Activated naive CD4-positive, alpha-beta T cell (primary cell): ENCODE data around the gene SETBP1.

Source experiments
- DNase-seq, 4 experiments: peaks; one replicate each; lab custom pipeline; 2025; lab: John Stamatoyannopoulos, UW

SETBP1 gene

DNA sequence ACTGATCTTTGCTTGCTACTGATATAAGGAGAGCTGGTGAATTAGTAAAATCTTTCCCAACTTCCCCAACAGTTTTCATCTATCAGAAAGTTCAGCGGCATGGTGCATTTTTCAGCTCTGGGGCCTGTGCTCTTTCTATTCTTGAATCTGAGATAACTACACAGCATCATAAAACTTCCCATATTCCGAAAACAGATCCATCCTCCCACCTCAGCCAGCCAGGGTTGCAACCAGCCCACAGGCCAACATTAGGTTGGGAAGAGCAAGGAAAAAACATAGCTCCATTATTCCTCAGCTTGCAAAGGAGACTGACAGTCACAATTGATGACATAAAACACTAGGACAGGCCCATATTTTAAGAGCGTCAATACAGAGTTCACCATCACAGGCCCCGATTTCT lies 297.2 kb downstream of the SETBP1 start:
- DNase-seq = no peak

DNA sequence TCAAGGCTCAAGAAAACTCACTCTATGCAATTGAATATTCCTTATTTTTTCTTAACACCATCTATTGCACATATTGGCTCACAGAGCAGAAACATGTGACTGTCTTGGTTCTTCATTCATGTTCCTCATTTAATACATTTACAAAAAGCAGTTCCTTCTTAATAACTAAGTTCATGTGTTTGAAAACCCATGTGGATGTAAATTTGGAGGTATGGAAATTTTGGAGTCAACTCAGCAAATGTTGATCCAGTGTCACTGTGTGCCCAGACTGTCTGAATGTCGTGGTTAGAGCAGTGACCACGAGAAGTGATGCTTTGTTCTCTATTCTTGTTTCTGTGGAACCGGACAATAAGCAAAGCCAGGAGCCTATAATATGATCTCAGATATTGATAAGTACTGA lies 299.1 kb downstream of the SETBP1 start:
- no peak for DNase-seq

DNA sequence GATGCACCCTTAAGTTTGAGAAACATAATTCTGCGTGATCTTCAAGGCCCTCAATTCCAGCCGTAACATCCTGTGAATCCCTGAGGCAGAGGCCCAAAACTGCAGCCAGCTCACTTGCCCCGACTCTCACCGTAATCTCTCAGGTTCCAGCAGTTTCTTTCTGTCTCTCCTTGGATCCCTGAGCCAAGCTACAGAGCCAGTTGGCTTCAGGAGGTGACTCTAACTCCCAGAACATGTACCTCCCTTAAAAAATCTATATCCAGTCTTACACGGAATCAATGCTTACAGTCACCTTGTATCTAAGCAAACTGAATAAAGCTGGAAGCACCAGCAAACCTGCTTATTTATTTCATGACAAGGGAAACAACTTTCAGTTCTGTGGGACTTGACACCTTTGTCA lies 300.4 kb downstream of the SETBP1 start:
- no peak for DNase-seq

DNA sequence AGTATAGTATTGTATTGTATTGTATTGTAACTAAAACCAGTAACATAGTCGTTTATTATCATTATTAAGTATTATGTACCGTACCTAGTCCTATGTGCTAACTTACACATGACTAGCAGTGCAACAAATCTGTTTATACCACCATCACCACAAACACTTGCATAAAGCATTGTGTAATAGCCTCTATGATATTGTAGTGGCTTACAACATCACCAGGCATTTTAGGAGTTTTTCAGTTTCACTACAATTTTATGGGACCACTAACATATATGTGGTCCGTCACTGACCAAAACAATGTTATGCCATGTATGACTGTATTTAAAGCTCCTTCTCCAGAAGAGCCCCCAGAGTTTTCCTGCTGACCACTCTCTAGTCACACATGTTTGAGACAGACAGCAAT lies 306.2 kb downstream of the SETBP1 start:
- DNase-seq = no peak

DNA sequence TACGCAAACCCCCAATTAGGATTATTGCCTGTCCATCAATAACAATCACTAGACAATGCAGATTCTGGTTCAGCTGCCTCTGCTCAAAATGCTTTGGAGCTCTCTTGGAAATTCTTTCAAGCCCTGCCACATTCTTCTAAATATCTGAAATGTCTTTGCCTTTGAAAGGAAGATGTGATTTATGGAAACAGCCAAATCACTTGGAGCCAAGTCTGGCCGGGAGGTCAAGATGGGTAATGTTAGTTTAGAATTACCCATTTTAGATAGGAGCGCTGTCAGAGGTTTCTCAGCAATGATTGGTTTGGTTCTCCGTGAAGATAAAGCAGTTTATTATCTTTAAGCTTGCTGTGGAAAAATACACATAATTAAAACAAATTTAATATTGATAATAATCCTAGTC lies 306.7 kb downstream of the SETBP1 start:
- DNase-seq = no peak

DNA sequence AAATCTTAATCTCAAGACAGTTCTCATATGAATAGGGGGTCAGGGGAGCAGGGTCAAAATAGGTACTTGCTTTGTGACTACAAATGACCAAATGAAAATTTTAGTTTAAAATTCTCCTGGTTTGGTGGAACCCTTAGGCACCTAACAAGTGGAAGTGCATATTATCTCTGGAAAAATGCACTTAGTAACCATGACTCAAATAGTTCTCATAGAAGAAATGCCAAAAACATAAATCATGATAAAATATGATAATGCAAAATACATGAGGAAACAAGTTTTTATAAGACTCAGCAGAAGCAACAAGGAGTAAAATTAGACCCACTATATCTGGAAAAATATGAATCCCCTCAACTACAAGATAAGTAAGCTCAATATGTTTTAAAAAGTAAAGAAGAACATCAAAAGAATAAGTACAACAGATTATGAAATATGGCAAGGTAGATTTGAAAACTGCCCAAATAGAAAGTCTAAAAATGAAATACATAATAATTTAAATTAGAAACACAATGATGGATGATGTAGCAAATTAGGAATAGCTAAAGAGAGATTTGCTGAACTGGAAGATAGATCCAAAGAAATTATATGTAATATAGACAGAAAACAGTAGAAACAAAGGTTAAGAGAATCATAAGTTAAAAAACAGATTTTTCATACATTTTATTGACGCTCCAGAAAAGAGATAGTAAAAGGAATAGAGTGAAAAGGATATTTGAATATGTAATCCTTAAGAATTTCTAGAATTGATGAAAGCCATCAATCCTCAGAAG lies 308.3 kb downstream of the SETBP1 start:
- no peak for DNase-seq

DNA sequence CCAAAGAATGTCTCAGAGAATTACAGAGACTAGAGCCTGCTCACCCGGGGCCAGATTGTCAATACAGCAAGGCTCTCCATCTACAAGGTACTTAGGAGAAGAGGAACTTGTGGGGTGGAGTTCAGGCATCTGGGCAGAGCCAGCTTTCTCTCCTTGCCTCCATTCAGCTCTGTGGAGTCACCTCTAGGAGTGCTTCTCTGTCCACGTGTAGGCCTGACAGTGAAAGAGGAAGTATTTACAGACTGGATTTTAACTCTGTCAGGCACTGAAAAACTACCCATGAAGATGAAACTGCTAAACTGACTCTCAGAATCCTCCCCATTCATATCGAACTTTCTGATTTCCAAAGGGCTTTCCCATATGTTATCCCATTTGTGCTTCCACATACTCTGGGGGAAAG lies 315.6 kb downstream of the SETBP1 start:
- no peak for DNase-seq

DNA sequence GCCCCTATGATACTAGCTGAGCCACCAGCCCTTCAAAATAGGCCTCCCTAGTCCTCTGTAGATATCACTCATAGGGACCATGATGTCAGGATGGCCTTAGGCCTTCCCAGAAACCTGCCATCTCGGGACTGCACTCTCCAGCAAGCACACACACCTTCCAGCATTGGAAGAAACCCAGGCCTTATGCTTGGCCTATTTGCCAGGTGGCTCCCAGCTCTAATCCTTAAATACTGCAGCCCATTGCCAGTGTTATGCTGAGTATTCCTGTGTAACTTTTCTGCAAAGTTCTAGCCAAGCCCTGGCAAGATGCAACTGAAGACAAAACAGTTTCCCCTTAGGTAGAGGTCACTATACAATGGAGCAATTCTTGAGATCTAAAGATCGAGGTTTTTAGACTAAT lies 316.5 kb downstream of the SETBP1 start:
- DNase-seq = no peak

DNA sequence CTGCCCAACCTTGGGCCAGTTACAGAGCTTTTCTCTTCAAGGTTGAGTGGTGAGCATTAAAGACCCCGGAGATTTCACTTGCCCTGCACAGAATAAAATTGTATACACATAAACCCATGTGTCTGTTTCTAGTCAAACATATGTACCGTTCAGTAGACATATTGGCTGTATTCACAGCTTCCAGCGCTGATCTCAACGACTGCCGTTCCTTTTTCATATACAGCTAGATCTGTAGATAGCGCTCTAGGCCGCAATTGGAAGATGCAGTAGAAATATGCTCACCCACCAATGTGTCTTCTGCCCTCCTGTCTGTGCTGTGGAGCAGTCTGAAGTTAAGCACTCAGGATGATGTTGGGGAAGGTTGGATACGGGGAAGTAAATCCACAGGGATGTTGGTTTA lies 317.7 kb downstream of the SETBP1 start:
- DNase-seq = no peak

DNA sequence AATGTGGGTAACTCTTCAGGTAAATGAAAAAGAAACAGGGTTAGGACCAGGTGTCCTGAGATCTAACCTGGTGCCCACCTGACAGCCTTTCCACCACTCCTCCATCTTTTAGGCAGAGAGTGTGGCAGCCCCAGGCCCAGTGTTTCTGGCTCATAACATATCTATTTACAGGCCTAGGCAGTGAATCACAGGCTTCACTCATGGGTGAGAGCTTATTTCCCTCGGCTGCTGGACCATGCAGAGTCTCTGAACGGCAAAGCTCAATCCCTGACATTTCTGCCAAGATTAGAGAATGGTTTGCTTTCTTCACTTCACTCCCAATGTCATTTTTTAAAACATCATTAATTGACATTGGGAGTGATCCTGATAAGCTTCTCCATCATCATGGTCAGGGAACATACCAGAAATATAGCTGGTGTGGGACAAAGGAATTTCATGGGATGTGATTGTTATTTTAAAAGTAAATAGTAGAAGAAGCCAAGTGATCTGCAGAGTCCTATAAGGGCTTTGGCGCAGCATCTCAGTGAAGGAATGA lies 323.9 kb downstream of the SETBP1 start:
- no peak for DNase-seq

DNA sequence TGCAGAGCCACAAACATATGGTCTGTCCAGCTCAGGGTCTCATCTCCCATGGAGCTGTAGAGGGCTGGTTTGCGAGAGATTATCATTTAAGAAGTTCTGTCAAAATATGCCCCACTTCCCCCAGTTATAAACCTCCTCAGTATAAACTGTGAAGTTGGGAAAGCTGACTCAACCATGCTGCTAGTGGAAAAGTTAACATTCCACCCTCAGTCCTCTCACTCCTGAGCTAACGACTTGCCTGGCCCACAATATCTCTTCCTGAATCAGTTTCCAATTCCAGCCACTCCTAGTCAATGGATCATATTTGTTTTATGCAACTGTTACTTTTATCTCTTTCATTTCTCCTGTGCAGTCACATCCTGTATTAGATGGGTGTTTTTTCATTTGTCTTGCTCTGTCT lies 326.2 kb downstream of the SETBP1 start:
- no peak for DNase-seq

DNA sequence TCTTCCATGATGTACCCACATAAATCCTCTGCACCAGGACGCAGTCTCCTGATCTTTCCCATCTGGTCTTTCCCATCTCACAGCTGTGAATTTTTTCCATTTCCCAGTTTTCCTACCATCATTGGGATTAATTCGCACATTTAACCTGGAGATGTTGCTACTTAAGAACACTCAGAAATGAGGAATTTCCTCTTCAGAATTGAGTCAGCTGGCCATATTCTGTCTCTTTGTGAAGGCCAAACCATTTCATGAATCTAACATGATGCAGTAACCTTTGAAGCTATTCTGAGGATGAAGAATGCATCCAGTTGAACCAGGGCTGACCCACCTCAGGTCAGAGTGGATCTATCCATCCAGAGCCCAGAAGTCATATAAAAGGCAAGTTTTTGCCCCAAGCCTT lies 326.8 kb downstream of the SETBP1 start:
- DNase-seq = no peak

DNA sequence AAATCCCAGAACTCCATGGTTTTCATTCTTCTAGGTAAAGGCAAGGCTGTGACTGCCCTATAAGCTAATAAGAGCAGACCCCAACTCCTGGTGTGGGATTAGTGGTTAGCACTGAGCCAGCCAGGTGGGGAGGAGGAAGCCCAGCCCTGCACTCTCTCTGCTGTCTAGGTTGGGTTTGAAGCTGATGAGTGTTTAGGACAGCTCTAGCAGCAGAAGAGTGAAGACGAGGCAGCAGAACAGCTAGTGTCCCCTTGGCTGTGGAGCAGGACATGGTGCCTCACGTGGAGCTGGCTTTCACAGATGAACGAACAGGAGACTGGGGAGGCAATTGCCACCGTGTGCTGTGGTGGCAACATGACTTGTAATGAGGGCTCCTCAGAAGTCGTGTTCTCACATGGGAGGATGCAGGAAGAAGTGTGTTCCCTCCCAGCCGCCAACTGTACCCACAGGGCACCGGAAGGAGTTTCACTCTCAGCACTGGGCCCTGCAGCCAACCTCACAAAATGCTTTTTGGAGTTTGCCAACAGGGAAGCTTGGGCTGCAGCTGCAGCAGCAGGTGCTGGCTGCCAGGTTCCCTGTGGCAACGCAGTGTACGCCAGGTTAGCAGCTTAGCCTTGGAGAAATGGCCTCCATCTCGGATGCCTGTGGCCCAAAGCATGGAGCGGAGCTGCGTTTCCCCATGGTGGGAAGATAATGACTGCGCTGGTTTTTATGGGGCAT lies 328.2 kb downstream of the SETBP1 start:
- no peak for DNase-seq

DNA sequence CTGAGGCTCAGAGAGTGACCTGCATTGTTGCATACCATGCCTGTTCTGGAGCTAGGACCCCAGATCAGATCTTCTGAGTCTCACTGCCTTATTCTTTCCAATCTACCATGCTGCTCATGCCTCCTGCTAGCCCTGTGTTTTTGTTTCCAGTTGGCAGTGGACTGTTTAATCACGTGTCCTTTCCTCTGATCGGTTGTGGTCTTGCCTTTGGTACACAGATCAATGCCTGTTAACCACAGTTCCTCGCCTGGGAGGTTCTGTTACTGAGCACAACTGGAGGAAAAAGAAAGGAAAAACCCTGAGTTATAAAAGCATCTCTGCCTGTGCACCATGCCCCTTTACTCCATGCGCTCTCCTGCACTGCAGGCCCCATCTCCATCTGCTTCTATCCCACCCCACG lies 329.1 kb downstream of the SETBP1 start:
- DNase-seq = no peak

DNA sequence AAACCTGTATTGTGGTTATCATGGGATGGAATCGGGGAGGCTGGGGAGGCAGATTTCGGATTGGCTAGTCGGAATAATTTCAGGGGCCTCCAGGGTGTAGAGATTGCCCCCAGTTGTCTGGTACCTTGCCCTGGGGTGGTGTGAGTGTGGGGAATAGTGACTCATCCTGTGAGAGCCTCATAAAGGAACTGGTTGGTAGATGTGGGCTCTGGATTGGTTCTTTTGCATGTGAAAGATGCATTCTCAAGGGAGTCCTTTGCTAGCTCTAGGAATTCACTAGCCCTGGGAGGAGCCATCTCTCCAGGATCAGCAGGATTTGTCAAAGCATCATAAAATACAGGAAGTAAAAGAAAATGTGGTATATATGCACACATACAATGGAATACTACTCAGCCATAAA lies 331.6 kb downstream of the SETBP1 start:
- no peak for DNase-seq

DNA sequence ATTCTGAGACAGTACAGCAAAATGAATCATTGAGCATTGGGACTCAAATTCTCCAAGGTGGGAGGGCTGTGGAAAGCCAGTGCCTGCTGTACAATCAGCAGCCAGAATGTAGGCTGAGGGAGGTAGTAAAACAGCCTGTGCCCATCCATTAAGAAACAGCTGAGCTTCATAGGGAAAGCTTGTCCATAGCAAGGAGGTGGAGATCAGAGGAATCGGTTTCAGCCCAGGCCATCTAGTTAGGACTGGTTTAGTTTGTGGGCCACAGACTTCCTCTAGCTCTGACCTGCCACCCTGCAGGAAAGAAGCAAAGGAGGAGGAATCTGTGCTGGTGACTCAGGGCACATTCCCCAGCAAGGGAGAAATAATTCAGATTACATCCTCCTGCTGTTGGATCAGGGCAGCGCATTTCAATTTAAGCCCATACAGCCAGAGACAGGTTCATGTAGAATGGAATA lies 333.4 kb downstream of the SETBP1 start:
- DNase-seq = no peak

DNA sequence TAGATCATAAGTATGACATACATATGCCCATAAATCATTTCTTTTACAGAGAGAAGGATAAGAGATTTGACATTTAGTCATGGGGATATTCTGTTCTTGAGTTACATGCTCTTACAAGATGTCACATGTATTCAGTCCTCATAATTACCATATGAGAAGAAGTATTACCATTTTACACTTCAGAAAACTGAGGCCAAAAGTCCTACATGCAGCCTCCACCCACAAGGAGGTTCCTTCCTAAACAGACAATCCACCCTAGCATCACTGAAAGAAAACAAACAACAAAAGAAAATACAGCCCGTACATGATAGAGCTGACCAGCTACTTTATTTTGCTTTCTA lies 335.1 kb downstream of the SETBP1 start:
- no peak for DNase-seq

DNA sequence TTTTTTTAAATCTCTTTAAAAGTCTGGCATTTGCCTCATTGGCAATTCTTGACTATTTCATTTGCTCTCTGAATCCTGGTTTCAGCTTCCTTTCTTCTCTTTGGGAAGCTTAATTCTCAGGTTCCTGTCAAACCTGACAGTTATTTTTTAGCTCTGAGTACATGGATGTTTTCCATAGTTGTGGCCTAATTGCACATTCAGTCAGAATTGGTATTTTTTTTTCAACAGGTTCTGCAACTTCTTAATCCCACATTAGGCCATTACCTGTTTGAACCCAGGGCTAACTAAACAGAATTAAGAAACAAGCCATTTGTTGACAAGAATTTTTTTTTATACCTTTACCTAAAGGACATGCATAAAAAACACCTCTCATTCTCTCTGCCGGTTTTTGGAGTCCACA lies 338.8 kb downstream of the SETBP1 start:
- DNase-seq = no peak

DNA sequence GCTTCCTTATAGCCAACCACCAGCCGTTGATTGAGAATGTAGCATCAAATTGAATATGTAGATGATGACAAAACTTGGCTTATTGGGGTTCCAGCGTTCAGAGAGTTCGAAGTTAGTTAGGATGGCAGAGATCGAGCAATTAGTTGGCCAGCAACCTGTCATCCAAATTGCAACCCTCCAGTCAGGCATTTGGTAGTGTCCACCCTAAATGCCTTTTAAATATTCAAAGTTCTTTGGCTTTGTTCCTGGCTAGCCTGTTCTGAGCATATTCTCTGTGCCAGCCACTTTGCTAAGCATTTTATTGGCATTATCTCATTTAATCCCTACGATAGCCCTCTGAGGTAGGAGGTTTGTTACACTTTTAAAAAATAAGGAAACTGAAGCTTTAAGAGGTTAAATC lies 342.8 kb downstream of the SETBP1 start:
- DNase-seq = no peak

DNA sequence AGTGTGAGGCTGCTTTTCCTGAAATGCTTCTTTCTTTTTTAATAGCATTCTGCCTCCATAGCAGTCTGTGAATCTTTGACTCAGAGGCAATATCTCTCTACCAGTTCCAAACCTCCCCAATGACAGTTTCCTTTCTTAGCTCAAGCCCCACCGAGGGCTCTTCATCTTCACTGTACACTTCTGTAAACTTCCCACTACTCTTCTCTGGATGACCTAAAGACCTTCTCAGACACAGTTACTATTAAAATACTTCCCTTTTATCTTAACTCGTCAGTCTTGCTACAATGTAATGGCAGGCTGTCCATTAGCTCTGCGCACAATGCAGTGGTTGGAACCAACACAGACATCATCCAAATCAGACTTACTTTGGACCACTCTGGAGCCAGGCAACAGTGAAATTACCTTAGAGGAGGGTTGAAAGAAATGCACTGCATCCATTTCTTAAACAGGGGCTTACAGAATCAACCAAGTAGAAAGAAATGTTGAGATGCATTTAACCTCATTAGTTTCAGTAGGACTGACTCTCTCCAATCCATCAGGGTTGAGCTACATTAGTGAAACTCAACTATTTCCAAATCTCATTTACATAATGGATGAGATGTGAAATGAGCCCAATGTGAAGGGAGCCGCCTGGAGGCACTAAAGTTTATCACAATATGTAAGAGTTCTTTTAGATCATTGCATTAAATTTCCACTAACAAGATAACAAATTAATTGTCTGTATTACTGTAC lies 343.8 kb downstream of the SETBP1 start:
- DNase-seq = no peak

DNA sequence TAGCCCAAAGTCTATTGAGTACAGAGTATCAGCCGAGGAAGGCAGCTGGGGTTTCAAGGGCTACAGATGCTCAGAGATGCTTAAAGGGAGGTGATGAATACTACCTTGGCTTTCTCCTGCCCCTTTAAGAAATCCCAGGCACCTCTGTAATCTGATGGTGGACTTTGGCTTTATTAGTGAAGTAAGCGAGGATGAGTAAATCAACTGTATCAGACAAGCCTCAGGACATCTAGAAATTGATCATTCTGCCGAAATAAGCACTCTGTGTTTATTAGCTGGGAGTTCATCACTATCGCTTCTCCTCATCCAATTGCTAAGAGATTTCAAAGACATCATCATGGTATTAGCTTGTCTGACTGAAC lies 344.4 kb downstream of the SETBP1 start:
- DNase-seq = no peak

DNA sequence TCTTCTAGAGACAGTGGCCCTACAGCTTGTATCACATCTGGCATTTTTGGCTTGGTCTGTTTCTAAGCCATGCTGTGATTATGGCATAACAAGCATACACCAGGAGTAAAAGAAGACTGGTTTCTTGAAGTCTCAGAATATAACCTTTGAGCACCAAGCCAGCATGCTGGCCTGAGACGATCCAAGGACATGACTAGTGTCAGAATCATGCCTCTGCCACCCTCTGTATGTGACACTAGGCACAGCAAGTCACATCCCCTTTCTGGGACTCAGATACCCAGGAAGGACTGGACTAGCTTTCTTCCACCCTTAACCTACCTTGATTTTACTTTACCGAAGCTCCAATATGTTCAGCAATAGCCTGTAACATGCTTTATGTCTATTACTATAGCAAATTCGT lies 345.5 kb downstream of the SETBP1 start:
- no peak for DNase-seq

DNA sequence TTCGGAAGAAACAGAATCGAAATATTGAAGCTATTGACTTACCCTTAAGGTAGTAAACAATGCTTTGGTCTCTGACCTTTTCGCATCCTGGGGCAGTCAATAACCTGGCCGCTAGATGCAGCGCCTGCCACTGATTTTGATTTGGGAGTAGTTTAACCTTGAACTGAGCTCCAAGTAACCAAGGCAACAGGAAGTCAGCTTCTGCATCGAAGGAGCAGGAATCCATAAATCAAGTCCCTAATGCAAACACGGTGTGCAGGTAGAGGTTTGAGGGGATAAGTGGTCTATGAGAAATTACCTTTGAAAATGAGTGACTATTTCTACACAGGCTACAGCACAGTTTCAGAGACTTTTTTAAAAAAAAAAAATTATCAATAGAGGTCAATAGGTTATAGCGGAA lies 353.5 kb downstream of the SETBP1 start:
- no peak for DNase-seq
